K562 (cell line): ENCODE measurements around the gene DNAJC2. TPM values are rescaled to one million over a fixed set of nuclear protein-coding genes. Genes with fewer than 3 reads are reported as not detected.
A peak's percentile ranks its signal among the peaks of the same experiment; 100 is the strongest.

Source experiments
- CBX2 ChIP-seq: fragments of 200-600 bp; sonication (generic); IDR thresholded peaks from one replicate; pipeline ENCODE4 v1.6.1; 2012; ENCODE audit warnings: mild to moderate bottlenecking, low read length, inconsistent platforms; ENCODE audit not compliant: insufficient read depth, poor library complexity, severe bottlenecking
- CSDE1 ChIP-seq, 2 experiments: fragments of 450-650 bp; IDR thresholded peaks; 2 replicates each; pipeline ENCODE4 v1.6.1; 2016; ENCODE audit warnings: mild to moderate bottlenecking in 1 of 2
- DDX20 ChIP-seq: fragments of 450-650 bp; IDR thresholded peaks from 2 replicates; pipeline ENCODE4 v1.6.1; 2016; ENCODE audit warnings: missing genetic modification characterization, low read depth, mild to moderate bottlenecking, missing compliant biosample characterization, moderate library complexity
- DEAF1 ChIP-seq: fragments of 450-650 bp; formaldehyde crosslinking; IDR thresholded peaks from 2 replicates; pipeline ENCODE4 v1.4.0; 2020; ENCODE audit warnings: mild to moderate bottlenecking, moderate library complexity
- GATA2 ChIP-seq: sonication (generic); formaldehyde crosslinking; IDR thresholded peaks from 2 replicates; pipeline ENCODE4 v1.4.0; 2020; ENCODE audit warnings: mild to moderate bottlenecking, missing genetic modification reagents
- ILF3 ChIP-seq: fragments of 450-650 bp; IDR thresholded peaks from 2 replicates; pipeline ENCODE4 v1.6.1; 2018; ENCODE audit warnings: antibody characterized with exemption, mild to moderate bottlenecking, moderate library complexity, borderline replicate concordance
- NFYB ChIP-seq: IDR thresholded peaks from 2 replicates; pipeline ENCODE4 v1.6.1; 2011; ENCODE audit warnings: mild to moderate bottlenecking, moderate library complexity; ENCODE audit not compliant: insufficient read length; ENCODE audit errors: extremely low read depth
- POLR3G ChIP-seq: IDR thresholded peaks from 2 replicates; pipeline ENCODE4 v1.6.1; 2011; ENCODE audit not compliant: insufficient read length, insufficient replicate concordance; ENCODE audit errors: extremely low read depth
- SAFB ChIP-seq: fragments of 200-400 bp; formaldehyde crosslinking; IDR thresholded peaks from 2 replicates; pipeline ENCODE4 v1.6.1; 2017; ENCODE audit warnings: low read depth, low read length, borderline replicate concordance
- ZBTB11 ChIP-seq, 3 experiments: fragments of 200-800 bp in 1 of 3; fragments of 250-450 bp in 1 of 3; fragments of 450-650 bp in 1 of 3; sonication (Bioruptor Pico) in 1 of 3; sonication (Bioruptor generic) in 1 of 3; formaldehyde crosslinking in 1 of 3; IDR thresholded peaks; 2 replicates each; pipeline versions ENCODE4 v1.6.1 to v1.8.0; 2016 to 2022; ENCODE audit warnings: mild to moderate bottlenecking in 2 of 3, missing genetic modification characterization in 2 of 3, missing compliant biosample characterization in 1 of 3, moderate library complexity in 1 of 3
- ZNF316 ChIP-seq: fragments of 450-650 bp; IDR thresholded peaks from 2 replicates; pipeline ENCODE4 v1.6.1; 2016
- polyA plus RNA-seq, 8 experiments: library from polyadenylated mRNA; depleted of rRNA in 4 of 8; stranded (reverse) in 5 of 8; unstranded in 3 of 8; fragments of >200 nt; fragmentation: Nextera tagmentation in 2 of 8; fragmentation: Illumina TruSeq in 1 of 8; extraction: Ambion mirVana in 2 of 8; extraction: Trizol in 1 of 8; gene quantifications; 2 replicates each; pipeline versions ENCODE4 v1.2.1 to v1.2.3, GENCODE V29; 2011 to 2014; ENCODE audit warnings: inconsistent platforms in 1 of 8, missing spikeins in 1 of 8
- total RNA-seq, 7 experiments: library from RNA; depleted of rRNA in 6 of 7; stranded (reverse); fragments of >200 nt in 6 of 7; fragmentation: Illumina TruSeq in 2 of 7; extraction: Trizol in 2 of 7; gene quantifications; 2 replicates each; pipeline versions ENCODE4 v1.2.1 to v1.2.3, GENCODE V29; 2011 to 2021; ENCODE audit warnings: low replicate concordance in 1 of 7
- TF ChIP-seq, protein P1 (sequence below): fragments of 250-450 bp; sonication (Bioruptor Pico); IDR thresholded peaks from 2 replicates; pipeline ENCODE4 v1.8.0; 2021; ENCODE audit warnings: moderate library complexity, mild to moderate bottlenecking, inconsistent platforms
- TF ChIP-seq, protein P2 (sequence below): fragments of 250-450 bp; sonication (Bioruptor Pico); IDR thresholded peaks from 2 replicates; pipeline ENCODE4 v1.4.0; 2020; ENCODE audit warnings: mild to moderate bottlenecking
- TF ChIP-seq, protein P3 (sequence below): fragments of 250-450 bp; sonication (Bioruptor Pico); IDR thresholded peaks from 2 replicates; pipeline ENCODE4 v1.4.0; 2020; ENCODE audit warnings: mild to moderate bottlenecking, moderate library complexity, borderline replicate concordance

The DNAJC2 gene
- total and polyA plus RNA-seq, 9 of the 15 experiments (the other 6 are each of a cell fraction or from before 2014, with no cell fraction given): 40.2 to 157 (median 92.1) TPM

DNA sequence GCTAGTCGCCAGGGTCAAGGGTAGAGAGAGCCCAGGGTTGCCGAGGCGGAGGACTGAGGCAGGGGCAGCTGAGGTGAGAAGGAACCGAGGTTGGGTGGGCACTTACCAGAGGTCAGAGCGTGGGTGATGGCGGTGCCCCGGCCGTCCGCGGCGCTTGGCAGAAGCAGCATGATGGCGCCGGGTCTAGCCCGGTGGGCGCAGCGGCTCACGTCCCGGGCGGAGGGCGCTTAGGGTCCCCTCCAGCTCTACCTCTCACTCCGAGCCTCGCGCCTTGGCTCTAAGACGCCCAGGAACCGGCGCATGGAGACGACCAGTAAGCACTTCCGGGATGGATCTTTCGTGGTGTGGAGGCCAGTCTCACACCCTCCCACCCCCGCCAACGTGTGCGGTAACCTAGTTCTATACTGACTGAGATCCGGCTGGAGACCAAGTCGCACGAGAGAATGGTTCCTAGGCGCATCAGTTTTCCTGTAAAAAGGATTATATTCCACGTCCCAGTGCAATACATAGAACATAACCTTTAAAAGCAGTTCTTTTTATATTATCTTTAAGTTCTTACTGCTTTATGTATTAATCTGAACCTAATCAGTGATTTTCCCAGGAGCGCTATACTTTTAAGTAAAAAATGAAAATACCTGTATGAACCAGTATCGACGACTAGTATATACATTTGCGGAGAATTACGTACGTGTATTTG is at the start of gene DNAJC2 (continued):
- TF ChIP-seq SAFB: no peak
- TF ChIP-seq CBX2: no peak
- TF ChIP-seq ILF3: peak; percentile 84; the same call in 1 of the 2 replicates
- TF ChIP-seq DEAF1: no peak
- TF ChIP-seq GATA2: no peak
- TF ChIP-seq NFYB: no peak
- TF ChIP-seq ZBTB11 (CRISPR knock-in tag; IDR thresholded peaks at IDR 0.05): peak; percentile 95 to 99 (median 99)
- TF ChIP-seq DDX20 (tag): no peak
- TF ChIP-seq ZNF316: 0 out of 2 replicates have a peak, but pooled peaks have one; percentile 4
- TF ChIP-seq, protein P1, sequence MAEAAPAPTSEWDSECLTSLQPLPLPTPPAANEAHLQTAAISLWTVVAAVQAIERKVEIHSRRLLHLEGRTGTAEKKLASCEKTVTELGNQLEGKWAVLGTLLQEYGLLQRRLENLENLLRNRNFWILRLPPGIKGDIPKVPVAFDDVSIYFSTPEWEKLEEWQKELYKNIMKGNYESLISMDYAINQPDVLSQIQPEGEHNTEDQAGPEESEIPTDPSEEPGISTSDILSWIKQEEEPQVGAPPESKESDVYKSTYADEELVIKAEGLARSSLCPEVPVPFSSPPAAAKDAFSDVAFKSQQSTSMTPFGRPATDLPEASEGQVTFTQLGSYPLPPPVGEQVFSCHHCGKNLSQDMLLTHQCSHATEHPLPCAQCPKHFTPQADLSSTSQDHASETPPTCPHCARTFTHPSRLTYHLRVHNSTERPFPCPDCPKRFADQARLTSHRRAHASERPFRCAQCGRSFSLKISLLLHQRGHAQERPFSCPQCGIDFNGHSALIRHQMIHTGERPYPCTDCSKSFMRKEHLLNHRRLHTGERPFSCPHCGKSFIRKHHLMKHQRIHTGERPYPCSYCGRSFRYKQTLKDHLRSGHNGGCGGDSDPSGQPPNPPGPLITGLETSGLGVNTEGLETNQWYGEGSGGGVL (CRISPR knock-in tag): no peak
- TF ChIP-seq, protein P2, sequence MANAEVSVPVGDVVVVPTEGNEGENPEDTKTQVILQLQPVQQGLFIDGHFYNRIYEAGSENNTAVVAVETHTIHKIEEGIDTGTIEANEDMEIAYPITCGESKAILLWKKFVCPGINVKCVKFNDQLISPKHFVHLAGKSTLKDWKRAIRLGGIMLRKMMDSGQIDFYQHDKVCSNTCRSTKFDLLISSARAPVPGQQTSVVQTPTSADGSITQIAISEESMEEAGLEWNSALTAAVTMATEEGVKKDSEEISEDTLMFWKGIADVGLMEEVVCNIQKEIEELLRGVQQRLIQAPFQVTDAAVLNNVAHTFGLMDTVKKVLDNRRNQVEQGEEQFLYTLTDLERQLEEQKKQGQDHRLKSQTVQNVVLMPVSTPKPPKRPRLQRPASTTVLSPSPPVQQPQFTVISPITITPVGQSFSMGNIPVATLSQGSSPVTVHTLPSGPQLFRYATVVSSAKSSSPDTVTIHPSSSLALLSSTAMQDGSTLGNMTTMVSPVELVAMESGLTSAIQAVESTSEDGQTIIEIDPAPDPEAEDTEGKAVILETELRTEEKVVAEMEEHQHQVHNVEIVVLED (CRISPR knock-in tag): peak; percentile 73
- peak in 1 of 2 experiments; percentile 57; a peak in 1 of 4 replicates for TF ChIP-seq CSDE1 (IDR thresholded peaks at IDR 0.05)
- TF ChIP-seq POLR3G: no peak
- TF ChIP-seq, protein P3, sequence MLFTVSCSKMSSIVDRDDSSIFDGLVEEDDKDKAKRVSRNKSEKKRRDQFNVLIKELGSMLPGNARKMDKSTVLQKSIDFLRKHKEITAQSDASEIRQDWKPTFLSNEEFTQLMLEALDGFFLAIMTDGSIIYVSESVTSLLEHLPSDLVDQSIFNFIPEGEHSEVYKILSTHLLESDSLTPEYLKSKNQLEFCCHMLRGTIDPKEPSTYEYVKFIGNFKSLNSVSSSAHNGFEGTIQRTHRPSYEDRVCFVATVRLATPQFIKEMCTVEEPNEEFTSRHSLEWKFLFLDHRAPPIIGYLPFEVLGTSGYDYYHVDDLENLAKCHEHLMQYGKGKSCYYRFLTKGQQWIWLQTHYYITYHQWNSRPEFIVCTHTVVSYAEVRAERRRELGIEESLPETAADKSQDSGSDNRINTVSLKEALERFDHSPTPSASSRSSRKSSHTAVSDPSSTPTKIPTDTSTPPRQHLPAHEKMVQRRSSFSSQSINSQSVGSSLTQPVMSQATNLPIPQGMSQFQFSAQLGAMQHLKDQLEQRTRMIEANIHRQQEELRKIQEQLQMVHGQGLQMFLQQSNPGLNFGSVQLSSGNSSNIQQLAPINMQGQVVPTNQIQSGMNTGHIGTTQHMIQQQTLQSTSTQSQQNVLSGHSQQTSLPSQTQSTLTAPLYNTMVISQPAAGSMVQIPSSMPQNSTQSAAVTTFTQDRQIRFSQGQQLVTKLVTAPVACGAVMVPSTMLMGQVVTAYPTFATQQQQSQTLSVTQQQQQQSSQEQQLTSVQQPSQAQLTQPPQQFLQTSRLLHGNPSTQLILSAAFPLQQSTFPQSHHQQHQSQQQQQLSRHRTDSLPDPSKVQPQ (CRISPR knock-in tag): no peak
